Stimulated activated naive CD8-positive, alpha-beta T cell treated with anti-CD3 and anti-CD28 coated beads, Interleukin-15, amount 100 ng/mL, for 72 hours (primary cell): ENCODE data around the gene AOPEP.

ENCODE experiments used
- ATAC-seq: fragments of 150-1000 bp; cut with Tn5 transposase; 2 replicates; pipeline ENCODE4 v1.10.0; 2021; ENCODE audit warnings: mild to moderate bottlenecking, moderate library complexity
- DNase-seq, 2 donors: peaks; one replicate each; pipeline ENCODE4 v3.0.0; 2021 to 2022
- H3K27ac Mint-ChIP-seq, 2 donors: one replicate each; pipeline ENCODE4 v1.8.0; 2022; ENCODE audit warnings: mild to moderate bottlenecking in 2 of 2, mixed read lengths in 2 of 2, moderate library complexity in 2 of 2
- H3K27me3 Mint-ChIP-seq: one replicate; pipeline ENCODE4 v1.8.0; 2022; ENCODE audit warnings: mixed read lengths
- H3K4me1 Mint-ChIP-seq: one replicate; pipeline ENCODE4 v1.8.0; 2022; ENCODE audit warnings: mild to moderate bottlenecking, mixed read lengths
- H3K4me3 Mint-ChIP-seq, 2 donors: one replicate each; pipeline ENCODE4 v1.8.0; 2022; ENCODE audit warnings: mild to moderate bottlenecking in 2 of 2, mixed read lengths in 2 of 2, moderate library complexity in 1 of 2
- H3K9me3 Mint-ChIP-seq, 2 donors: one replicate each; pipeline ENCODE4 v1.8.0; 2022; ENCODE audit warnings: mixed read lengths in 2 of 2

AOPEP gene

GRCh38 chr9:94904806-94905205 lies 178.3 kb downstream of the AOPEP start:
- Mint-ChIP-seq H3K9me3 (no peaks in the 10 kb centered on the region), H3K4me1 (peaks cover 37% of the 10 kb centered on the region), H3K27ac (no peak overlapping the region), H3K27me3 (no peaks in the 10 kb centered on the region), H3K4me3 (no peak overlapping the region)
- ATAC-seq, result no peak
- DNase-seq, result no peak

GRCh38 chr9:94905606-94906005 lies 179.1 kb downstream of the AOPEP start:
- no peaks in the 10 kb centered on the region for H3K27me3 Mint-ChIP-seq
- H3K4me1 Mint-ChIP-seq, result peaks cover 34% of the 10 kb centered on the region
- no peak overlapping the region for H3K4me3 Mint-ChIP-seq
- ATAC-seq (no peak), DNase-seq (no peak)
- no peak overlapping the region for H3K27ac Mint-ChIP-seq
- H3K9me3 Mint-ChIP-seq, result no peaks in the 10 kb centered on the region

GRCh38 chr9:94906181-94906580 lies 179.7 kb downstream of the AOPEP start:
- ATAC-seq (no peak), DNase-seq (no peak)
- Mint-ChIP-seq H3K4me1 (peaks cover 29% of the 10 kb centered on the region), H3K4me3 (no peak overlapping the region), H3K27me3 (no peaks in the 10 kb centered on the region), H3K9me3 (no peaks in the 10 kb centered on the region), H3K27ac (no peak overlapping the region)

GRCh38 chr9:94906713-94907112 lies 180.2 kb downstream of the AOPEP start:
- no peak overlapping the region for H3K27ac Mint-ChIP-seq
- H3K9me3 Mint-ChIP-seq, result no peaks in the 10 kb centered on the region
- no peak for DNase-seq
- no peaks in the 10 kb centered on the region for H3K27me3 Mint-ChIP-seq
- peaks cover 28% of the 10 kb centered on the region for H3K4me1 Mint-ChIP-seq
- no peak for ATAC-seq
- H3K4me3 Mint-ChIP-seq, result no peak overlapping the region

- Mint-ChIP-seq H3K4me1 (peaks cover 22% of the 10 kb centered on the region), H3K9me3 (no peaks in the 10 kb centered on the region), H3K27ac (no peak overlapping the region), H3K4me3 (no peak overlapping the region), H3K27me3 (no peaks in the 10 kb centered on the region)
- DNase-seq (no peak), ATAC-seq (peak; percentile 10)
Measured at GRCh38 chr9:94907264-94907936, 180.9 kb downstream of the AOPEP start.

GRCh38 chr9:94908011-94908563 lies 181.6 kb downstream of the AOPEP start:
- Mint-ChIP-seq H3K4me3 (no peak overlapping the region), H3K27ac (no peak overlapping the region), H3K27me3 (no peaks in the 10 kb centered on the region), H3K9me3 (no peaks in the 10 kb centered on the region), H3K4me1 (peaks cover 22% of the 10 kb centered on the region)
- ATAC-seq (peak; percentile 62), DNase-seq (peak in 1 of 2 donors; percentile 14)

- DNase-seq (no peak), ATAC-seq (no peak)
- Mint-ChIP-seq H3K27ac (no peak overlapping the region), H3K4me1 (peaks cover 22% of the 10 kb centered on the region), H3K4me3 (no peak overlapping the region), H3K9me3 (no peaks in the 10 kb centered on the region), H3K27me3 (no peaks in the 10 kb centered on the region)
Measured at GRCh38 chr9:94908583-94909249, 182.2 kb downstream of the AOPEP start.

- Mint-ChIP-seq H3K9me3 (no peaks in the 10 kb centered on the region), H3K4me1 (peaks cover 22% of the 10 kb centered on the region), H3K27me3 (no peaks in the 10 kb centered on the region), H3K27ac (no peak overlapping the region), H3K4me3 (no peak overlapping the region)
- DNase-seq (peak in 1 of 2 donors; percentile 38), ATAC-seq (peak; percentile 95)
Measured at GRCh38 chr9:94909250-94909894, 182.9 kb downstream of the AOPEP start.

GRCh38 chr9:94909965-94910730 lies 183.6 kb downstream of the AOPEP start:
- H3K27ac Mint-ChIP-seq, result no peak overlapping the region
- DNase-seq (no peak), ATAC-seq (no peak)
- H3K9me3 Mint-ChIP-seq, result no peaks in the 10 kb centered on the region
- peaks cover 22% of the 10 kb centered on the region for H3K4me1 Mint-ChIP-seq
- H3K27me3 Mint-ChIP-seq, result no peaks in the 10 kb centered on the region
- no peak overlapping the region for H3K4me3 Mint-ChIP-seq

GRCh38 chr9:94911211-94911610 lies 184.7 kb downstream of the AOPEP start:
- no peak overlapping the region for H3K27ac Mint-ChIP-seq
- no peak overlapping the region for H3K4me3 Mint-ChIP-seq
- ATAC-seq, result no peak
- no peak for DNase-seq
- no peaks in the 10 kb centered on the region for H3K9me3 Mint-ChIP-seq
- H3K4me1 Mint-ChIP-seq, result peaks cover 22% of the 10 kb centered on the region
- no peaks in the 10 kb centered on the region for H3K27me3 Mint-ChIP-seq

- Mint-ChIP-seq H3K27ac (no peak overlapping the region), H3K4me1 (peaks cover 20% of the 10 kb centered on the region), H3K27me3 (no peaks in the 10 kb centered on the region), H3K9me3 (no peaks in the 10 kb centered on the region), H3K4me3 (no peak overlapping the region)
- DNase-seq (no peak), ATAC-seq (no peak)
Measured at GRCh38 chr9:94911986-94912635, 185.6 kb downstream of the AOPEP start.

- no peak for DNase-seq
- Mint-ChIP-seq H3K27me3 (no peaks in the 10 kb centered on the region), H3K27ac (peak overlapping the region in 1 of 2 donors; percentile 15), H3K4me1 (peaks cover 13% of the 10 kb centered on the region), H3K4me3 (no peak overlapping the region), H3K9me3 (no peaks in the 10 kb centered on the region)
- ATAC-seq, result no peak
Measured at GRCh38 chr9:94912700-94913249, 186.3 kb downstream of the AOPEP start.

GRCh38 chr9:94913550-94913949 lies 187.1 kb downstream of the AOPEP start:
- DNase-seq (no peak), ATAC-seq (no peak)
- Mint-ChIP-seq H3K4me3 (no peak overlapping the region), H3K27me3 (no peaks in the 10 kb centered on the region), H3K27ac (no peak overlapping the region), H3K9me3 (no peaks in the 10 kb centered on the region), H3K4me1 (peaks cover 10% of the 10 kb centered on the region)

GRCh38 chr9:94915476-94916450 lies 189.3 kb downstream of the AOPEP start:
- Mint-ChIP-seq H3K4me1 (no peaks in the 10 kb centered on the region), H3K27ac (no peak overlapping the region), H3K9me3 (no peaks in the 10 kb centered on the region)

More at GRCh38 chr9:94915476-94916450, 189.3 kb downstream of the AOPEP start:
- Mint-ChIP-seq H3K4me3 (no peak overlapping the region), H3K27me3 (no peaks in the 10 kb centered on the region)
- no peak for DNase-seq
- ATAC-seq, result no peak
